Spleen (tissue), 11 donors: ENCODE results near the gene FBXL16. TPM values are rescaled to one million over a fixed set of nuclear protein-coding genes. Genes with fewer than 3 reads are reported as not detected.

Experiments
- DNase-seq: peaks from one replicate; pipeline ENCODE4 v3.0.0-alpha.2; 2020
- H3K27ac ChIP-seq, 8 donors: fragments of 200-600 bp; sonication (generic) in 7 of 8; 1 replicate in 4 of 8; 2 replicates in 4 of 8; pipeline versions ENCODE4 v1.5.0 to v1.8.0; 2016 to 2021; ENCODE audit warnings: inconsistent platforms in 4 of 8, mild to moderate bottlenecking in 4 of 8, moderate library complexity in 1 of 8
- H3K27me3 ChIP-seq, 7 donors: fragments of 200-600 bp; sonication (generic) in 6 of 7; replicated peaks in 1 of 7; 1 replicate in 4 of 7; 2 replicates in 3 of 7; pipeline versions ENCODE4 v1.5.0 to v1.8.0; 2016 to 2021; ENCODE audit warnings: inconsistent platforms in 3 of 7, mild to moderate bottlenecking in 1 of 7
- H3K36me3 ChIP-seq, 6 donors: fragments of 200-600 bp; sonication (generic) in 5 of 6; 1 replicate in 4 of 6; 2 replicates in 2 of 6; pipeline versions ENCODE4 v1.5.0 to v1.8.0; 2016 to 2021; ENCODE audit warnings: inconsistent platforms in 2 of 6
- H3K4me1 ChIP-seq, 6 donors: fragments of 200-600 bp; sonication (generic) in 5 of 6; 1 replicate in 3 of 6; 2 replicates in 3 of 6; pipeline versions ENCODE4 v1.5.0 to v1.8.0; 2016 to 2021; ENCODE audit warnings: inconsistent platforms in 3 of 6
- H3K4me3 ChIP-seq, 8 donors: fragments of 200-600 bp; sonication (generic) in 7 of 8; 1 replicate in 4 of 8; 2 replicates in 4 of 8; pipeline versions ENCODE4 v1.5.0 to v1.8.0; 2016 to 2021; ENCODE audit warnings: inconsistent platforms in 4 of 8, mild to moderate bottlenecking in 4 of 8, moderate library complexity in 2 of 8
- H3K9me3 ChIP-seq, 8 donors: fragments of 200-600 bp; sonication (generic) in 7 of 8; 1 replicate in 4 of 8; 2 replicates in 4 of 8; pipeline versions ENCODE4 v1.5.0 to v1.8.0; 2016 to 2021; ENCODE audit warnings: inconsistent platforms in 4 of 8
- CTCF ChIP-seq, 11 experiments: fragments of 200-600 bp in 7 of 11; fragments of 450-650 bp in 4 of 11; sonication (generic) in 4 of 11; IDR thresholded peaks in 8 of 11; conservative IDR thresholded peaks in 3 of 11; 1 replicate in 7 of 11; 2 replicates in 4 of 11; pipeline versions ENCODE4 v1.4.0 to v1.8.0; 2016 to 2021; ENCODE audit warnings: antibody characterized with exemption in 11 of 11, inconsistent platforms in 4 of 11, mild to moderate bottlenecking in 1 of 11
- POLR2A ChIP-seq, 3 donors: fragments of 450-650 bp; IDR thresholded peaks; one replicate each; pipeline ENCODE4 v1.5.1; 2017; ENCODE audit warnings: antibody characterized with exemption in 3 of 3, mild to moderate bottlenecking in 1 of 3
- POLR2AphosphoS5 ChIP-seq, 3 donors: sonication (generic); formaldehyde crosslinking; IDR thresholded peaks; one replicate each; pipeline ENCODE4 v1.5.1; 2017; ENCODE audit warnings: antibody characterized with exemption in 3 of 3
- WGBS, 5 donors: extraction: QIAGEN DNeasy Blood & Tissue Kit in 3 of 5; methylation state at CpG; one replicate each; pipeline versions ENCODE4 v1.1.5 to v1.1.7; 2013 to 2018; 5-methylcytosine and 5-hydroxymethylcytosine counted together
- intact Hi-C: fragments of 100-400 bp; cut with DNase I; formaldehyde crosslinking; loops from one replicate; pipeline ENCODE4 v1.15.0; 2023; ENCODE audit warnings: low total_unique reads
- polyA plus RNA-seq, 3 donors: library from polyadenylated mRNA; stranded (reverse); fragments of 200-250 nt; gene quantifications; one replicate each; pipeline ENCODE4 v1.2.1, GENCODE V29; 2013
- total RNA-seq, 7 donors: library from RNA; depleted of rRNA in 3 of 7; stranded (reverse); fragments of >200 nt in 3 of 7; fragmentation: NEBNext Ultra II Directional in 4 of 7; extraction: Animal tissue kit (Norgen Biotek cat#: 25700) in 4 of 7; gene quantifications; one replicate each; pipeline versions ENCODE4 v1.1.0 to v1.2.1, GENCODE V29; 2016 to 2021
- donor health status: healthy with polysubstance abuse.
- donor health status: DM: no; HTN: no; CAD: no; lungs with moderate emphysema.
- donor health status: DM: no; HTN: no; CAD: no.
- donor health status: Bipolar disorder and iron deficiency.
- donor health status: healthy.
- donor health status: DM: no; HTN: no; CAD: no.
- donor health status: DM: yes; HTN: yes; CAD: no.

FBXL16 gene
- total and polyA plus RNA-seq, 10 donors: 0.48 to 2.6 (median 1.5) TPM

GRCh38 chr16:727291-727977, 21.8 kb upstream of the FBXL16 start:
- DNase-seq: peak; percentile 87
- peaks cover 0 to 40% (median 10%) of the 10 kb centered on the region in 6 donors for H3K36me3 ChIP-seq
- H3K27ac ChIP-seq: peak overlapping the region; percentile 9 to 90 (median 70)
- TF ChIP-seq CTCF (IDR thresholded peaks at IDR 0.05 in 8 of 11, conservative IDR thresholded peaks at IDR 0.05 in 3 of 11): no peak
- TF ChIP-seq POLR2A (IDR thresholded peaks at IDR 0.05): no peak
- TF ChIP-seq POLR2AphosphoS5 (IDR thresholded peaks at IDR 0.05): peak; percentile 21 to 70 (median 43)
- WGBS, 5 donors: 0 to 2% (median 1%) methylated on average over 16 to 61 of the region's 61 CpGs
- peaks cover 0 to 42% (median 18%) of the 10 kb centered on the region in 7 donors for H3K27me3 ChIP-seq
- peaks cover 5 to 55% (median 38%) of the 10 kb centered on the region in 6 donors for H3K4me1 ChIP-seq
- peak overlapping the region; percentile 49 to 83 (median 60) for H3K4me3 ChIP-seq
- intact Hi-C loops: no loop called here
- H3K9me3 ChIP-seq: no peaks in the 10 kb centered on the region

- H3K27ac ChIP-seq: peak within 1 kb of the TSS; percentile 9 to 90 (median 70)
- peaks cover 0 to 39% (median 4%) of the 10 kb centered on the region in 6 donors for H3K36me3 ChIP-seq
- DNase-seq: peak; percentile 93
- peaks cover 11 to 63% (median 46%) of the 10 kb centered on the region in 6 donors for H3K4me1 ChIP-seq
- H3K4me3 ChIP-seq: peak within 1 kb of the TSS; percentile 49 to 83 (median 60)
- TF ChIP-seq CTCF (IDR thresholded peaks at IDR 0.05 in 8 of 11, conservative IDR thresholded peaks at IDR 0.05 in 3 of 11) (no peak), POLR2AphosphoS5 (IDR thresholded peaks at IDR 0.05) (peak in 2 of 3 donors; percentile 39 to 56)
- intact Hi-C loops: no loop called here
- no peaks in the 10 kb centered on the region for H3K9me3 ChIP-seq
- 0 to 6% (median 2%) methylated on average over 13 to 88 of the region's 88 CpGs for WGBS, 5 donors
- peaks cover 0 to 42% (median 18%) of the 10 kb centered on the region in 7 donors for H3K27me3 ChIP-seq
Measured at GRCh38 chr16:726438-727290, 21.1 kb upstream of the FBXL16 start, which contains the start of the genes CCDC78 and HAGHL. CCDC78 (minus strand) TSS chr16:726443; CDS start chr16:726367, 76 bp downstream. HAGHL (plus strand) TSS chr16:727106; CDS start chr16:727510, 404 bp downstream.

DNA sequence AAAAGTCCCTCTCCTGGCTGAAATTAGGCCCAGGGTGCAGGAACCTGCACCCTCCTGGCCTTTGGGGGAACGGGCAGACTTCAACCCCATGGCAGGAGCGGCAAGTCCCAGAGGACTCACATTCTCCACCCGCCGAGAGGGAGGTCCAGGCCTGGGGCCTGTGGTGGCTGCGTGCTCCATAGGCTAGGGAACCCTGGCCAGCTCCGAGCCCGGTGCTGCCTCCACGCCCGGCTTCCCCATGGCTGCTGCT, 20.5 kb upstream of the FBXL16 start:
- intact Hi-C loops: no loop called here
- Histone ChIP-seq H3K36me3 (peaks cover 0 to 33% (median under 1%) of the 10 kb centered on the region in 6 donors), H3K4me1 (peaks cover 14 to 68% (median 50%) of the 10 kb centered on the region in 6 donors), H3K4me3 (peak overlapping the region in 6 of 8 donors; percentile 30 to 83 (median 57)), H3K27me3 (peaks cover 0 to 42% (median 18%) of the 10 kb centered on the region in 7 donors), H3K9me3 (no peaks in the 10 kb centered on the region), H3K27ac (peak overlapping the region in 4 of 8 donors; percentile 73 to 90 (median 82))
- 20 to 60% (median 31%) methylated on average over 2 to 9 of the region's 9 CpGs for WGBS, 5 donors
- TF ChIP-seq POLR2AphosphoS5 (IDR thresholded peaks at IDR 0.05): no peak
- TF ChIP-seq POLR2A (IDR thresholded peaks at IDR 0.05): no peak
- TF ChIP-seq CTCF (IDR thresholded peaks at IDR 0.05 in 8 of 11, conservative IDR thresholded peaks at IDR 0.05 in 3 of 11): no peak
- DNase-seq: no peak
